ENCODE data around the gene WDR64. TPM values are rescaled to one million over a fixed set of nuclear protein-coding genes. Genes with fewer than 3 reads are reported as not detected.

Gene WDR64
- total RNA-seq, 1 donor from 2014 or later = 0.17 TPM

DNA sequence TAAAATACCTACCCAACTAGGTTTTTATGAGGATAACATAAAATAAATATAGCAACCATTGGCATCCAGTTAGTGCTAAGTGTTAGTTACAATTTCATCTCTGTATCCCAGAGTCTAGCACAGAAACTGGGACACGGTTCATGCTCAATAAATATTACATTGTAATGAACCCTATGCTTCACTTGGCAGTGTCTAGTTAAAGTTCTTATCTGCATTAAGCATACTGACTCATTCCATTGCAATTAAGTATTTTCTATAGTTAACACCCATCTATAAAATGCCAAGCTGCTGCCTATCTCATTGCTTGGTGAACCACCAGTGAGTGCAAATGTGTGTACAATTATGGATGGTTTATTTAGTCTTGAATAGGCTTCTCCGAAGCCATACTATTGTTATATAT, 27.1 kb upstream of the WDR64 start:
- Mint-ChIP-seq H3K4me3 (ENCODE audit: unreplicated experiment) (no peak overlapping the region), H3K27me3 (ENCODE audit: low read depth) (no peaks in the 10 kb centered on the region), H3K27ac (ENCODE audit: unreplicated experiment) (no peak overlapping the region), H3K9me3 (ENCODE audit: low read depth) (no peaks in the 10 kb centered on the region), H3K36me3 (ENCODE audit: low read depth) (peaks cover 7% of the 10 kb centered on the region), H3K4me1 (ENCODE audit: low read depth) (peaks cover 11% of the 10 kb centered on the region)
- TF ChIP-seq, protein P1, sequence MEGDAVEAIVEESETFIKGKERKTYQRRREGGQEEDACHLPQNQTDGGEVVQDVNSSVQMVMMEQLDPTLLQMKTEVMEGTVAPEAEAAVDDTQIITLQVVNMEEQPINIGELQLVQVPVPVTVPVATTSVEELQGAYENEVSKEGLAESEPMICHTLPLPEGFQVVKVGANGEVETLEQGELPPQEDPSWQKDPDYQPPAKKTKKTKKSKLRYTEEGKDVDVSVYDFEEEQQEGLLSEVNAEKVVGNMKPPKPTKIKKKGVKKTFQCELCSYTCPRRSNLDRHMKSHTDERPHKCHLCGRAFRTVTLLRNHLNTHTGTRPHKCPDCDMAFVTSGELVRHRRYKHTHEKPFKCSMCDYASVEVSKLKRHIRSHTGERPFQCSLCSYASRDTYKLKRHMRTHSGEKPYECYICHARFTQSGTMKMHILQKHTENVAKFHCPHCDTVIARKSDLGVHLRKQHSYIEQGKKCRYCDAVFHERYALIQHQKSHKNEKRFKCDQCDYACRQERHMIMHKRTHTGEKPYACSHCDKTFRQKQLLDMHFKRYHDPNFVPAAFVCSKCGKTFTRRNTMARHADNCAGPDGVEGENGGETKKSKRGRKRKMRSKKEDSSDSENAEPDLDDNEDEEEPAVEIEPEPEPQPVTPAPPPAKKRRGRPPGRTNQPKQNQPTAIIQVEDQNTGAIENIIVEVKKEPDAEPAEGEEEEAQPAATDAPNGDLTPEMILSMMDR (IDR thresholded peaks at IDR 0.05) = no peak
- no peak for DNase-seq (ENCODE audit: low spot score)

GRCh38 chr1:241627453-241628259, 24.4 kb upstream of the WDR64 start:
- Mint-ChIP-seq H3K4me3 (ENCODE audit: unreplicated experiment) (no peak overlapping the region), H3K36me3 (ENCODE audit: low read depth) (peaks cover 5% of the 10 kb centered on the region), H3K27me3 (ENCODE audit: low read depth) (no peaks in the 10 kb centered on the region), H3K9me3 (ENCODE audit: low read depth) (no peaks in the 10 kb centered on the region), H3K27ac (ENCODE audit: unreplicated experiment) (no peak overlapping the region), H3K4me1 (ENCODE audit: low read depth) (peaks cover 18% of the 10 kb centered on the region)
- DNase-seq (ENCODE audit: low spot score) = no peak
- TF ChIP-seq, protein P1 (IDR thresholded peaks at IDR 0.05) = peak; percentile 83

DNA sequence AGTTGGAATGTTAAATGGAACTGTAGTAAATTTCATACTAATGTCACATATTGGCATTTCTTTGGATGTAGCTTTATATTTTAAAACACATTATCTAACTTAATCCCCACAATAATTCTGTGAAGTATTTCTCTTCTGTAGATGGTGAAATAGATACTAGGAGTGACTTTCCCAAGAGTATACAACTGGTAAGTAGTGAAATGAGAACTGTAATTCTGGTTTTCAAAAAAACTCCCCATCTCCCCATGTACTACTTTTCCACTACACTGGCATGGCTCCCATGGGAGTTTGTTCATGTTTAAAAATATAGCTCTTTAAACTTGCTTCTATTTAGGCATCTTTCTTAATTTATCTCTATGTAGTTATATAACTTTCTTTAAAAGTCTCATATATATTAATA, 22.1 kb upstream of the WDR64 start:
- H3K27me3 Mint-ChIP-seq (ENCODE audit: low read depth) = no peaks in the 10 kb centered on the region
- DNase-seq (ENCODE audit: low spot score) = no peak
- no peak overlapping the region for H3K4me3 Mint-ChIP-seq (ENCODE audit: unreplicated experiment)
- no peaks in the 10 kb centered on the region for H3K9me3 Mint-ChIP-seq (ENCODE audit: low read depth)
- no peak overlapping the region for H3K27ac Mint-ChIP-seq (ENCODE audit: unreplicated experiment)
- peaks cover 8% of the 10 kb centered on the region for H3K36me3 Mint-ChIP-seq (ENCODE audit: low read depth)
- H3K4me1 Mint-ChIP-seq (ENCODE audit: low read depth) = peaks cover 18% of the 10 kb centered on the region
- TF ChIP-seq, protein P1 (IDR thresholded peaks at IDR 0.05) = no peak

- TF ChIP-seq, protein P1 (IDR thresholded peaks at IDR 0.05) = no peak
- peaks cover 12% of the 10 kb centered on the region for H3K36me3 Mint-ChIP-seq (ENCODE audit: low read depth)
- H3K4me3 Mint-ChIP-seq (ENCODE audit: unreplicated experiment) = no peak overlapping the region
- H3K4me1 Mint-ChIP-seq (ENCODE audit: low read depth) = peaks cover 18% of the 10 kb centered on the region
- no peak overlapping the region for H3K27ac Mint-ChIP-seq (ENCODE audit: unreplicated experiment)
- no peaks in the 10 kb centered on the region for H3K27me3 Mint-ChIP-seq (ENCODE audit: low read depth)
- no peaks in the 10 kb centered on the region for H3K9me3 Mint-ChIP-seq (ENCODE audit: low read depth)
- no peak for DNase-seq (ENCODE audit: low spot score)
Measured at GRCh38 chr1:241630476-241630875, 21.6 kb upstream of the WDR64 start.

DNA sequence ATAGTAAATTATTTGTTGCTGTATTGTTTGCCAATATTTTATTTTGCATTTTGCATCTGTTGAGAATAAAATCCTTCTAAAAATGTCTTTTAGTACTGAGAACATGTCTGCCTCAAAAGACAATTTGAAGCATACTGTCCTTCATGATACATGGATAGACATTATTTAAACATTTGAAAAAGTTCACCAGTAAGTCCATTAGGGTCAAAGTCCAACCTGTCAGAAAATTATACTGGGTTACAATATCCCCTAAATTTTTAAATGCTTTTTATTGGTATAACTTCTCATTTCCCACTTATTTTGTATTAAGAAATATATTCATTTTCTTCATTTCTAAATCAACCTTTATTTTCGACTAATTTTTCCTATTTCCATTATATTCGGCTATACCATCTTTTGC, 21.2 kb upstream of the WDR64 start:
- no peaks in the 10 kb centered on the region for H3K9me3 Mint-ChIP-seq (ENCODE audit: low read depth)
- H3K4me3 Mint-ChIP-seq (ENCODE audit: unreplicated experiment) = no peak overlapping the region
- no peaks in the 10 kb centered on the region for H3K27me3 Mint-ChIP-seq (ENCODE audit: low read depth)
- H3K36me3 Mint-ChIP-seq (ENCODE audit: low read depth) = peaks cover 12% of the 10 kb centered on the region
- peaks cover 18% of the 10 kb centered on the region for H3K4me1 Mint-ChIP-seq (ENCODE audit: low read depth)
- TF ChIP-seq, protein P1 (IDR thresholded peaks at IDR 0.05) = no peak
- DNase-seq (ENCODE audit: low spot score) = no peak
- H3K27ac Mint-ChIP-seq (ENCODE audit: unreplicated experiment) = no peak overlapping the region
